Neural progenitor cell (in vitro differentiated cells): ENCODE measurements around the gene BRD7. TPM values are rescaled to one million over a fixed set of nuclear protein-coding genes. Genes with fewer than 3 reads are reported as not detected.

ENCODE experiments used
- DNase-seq: peaks from one replicate; pipeline ENCODE4 v3.0.0-alpha.2; 2016; ENCODE audit warnings: low spot score
- H2AFZ ChIP-seq: fragments of 200-600 bp; sonication (generic); replicated peaks from 2 replicates; pipeline ENCODE4 v1.6.1; 2016; ENCODE audit warnings: antibody characterized with exemption
- H3F3A ChIP-seq: fragments of 200-600 bp; sonication (generic); 2 replicates; pipeline ENCODE4 v1.6.1; 2016; ENCODE audit warnings: antibody characterized with exemption, low read depth
- H3K27ac ChIP-seq: fragments of 200-600 bp; sonication (generic); 2 replicates; pipeline ENCODE4 v1.5.1; 2016; ENCODE audit warnings: mild to moderate bottlenecking
- H3K27me3 ChIP-seq: fragments of 200-600 bp; sonication (generic); 2 replicates; pipeline ENCODE4 v1.6.1; 2016; ENCODE audit warnings: mild to moderate bottlenecking, moderate library complexity
- H3K36me3 ChIP-seq: fragments of 200-600 bp; sonication (generic); 2 replicates; pipeline ENCODE4 v1.5.1; 2016
- H3K4me1 ChIP-seq: fragments of 200-600 bp; sonication (generic); 2 replicates; pipeline ENCODE4 v1.6.1; 2016; ENCODE audit warnings: mixed run types
- H3K4me2 ChIP-seq: fragments of 200-600 bp; sonication (generic); 2 replicates; pipeline ENCODE4 v1.6.1; 2016
- H3K4me3 ChIP-seq: fragments of 200-600 bp; sonication (generic); 2 replicates; pipeline ENCODE4 v1.5.1; 2016
- H3K79me2 ChIP-seq: fragments of 200-600 bp; sonication (generic); 2 replicates; pipeline ENCODE4 v1.6.1; 2016; ENCODE audit warnings: low read depth
- H3K9ac ChIP-seq: fragments of 200-600 bp; sonication (generic); 2 replicates; pipeline ENCODE4 v1.6.1; 2016
- H3K9me3 ChIP-seq: fragments of 200-600 bp; sonication (generic); 2 replicates; pipeline ENCODE4 v1.5.1; 2016; ENCODE audit warnings: low read depth
- H4K20me1 ChIP-seq: fragments of 200-600 bp; sonication (generic); 2 replicates; pipeline ENCODE4 v1.6.1; 2016; ENCODE audit warnings: low read depth
- H3K27ac Mint-ChIP-seq: 3 replicates; pipeline ENCODE4 v1.8.0; 2021; ENCODE audit warnings: mixed read lengths
- H3K27me3 Mint-ChIP-seq: 2 replicates; pipeline ENCODE4 v1.8.0; 2022; ENCODE audit warnings: low read depth, mild to moderate bottlenecking, inconsistent platforms, moderate library complexity, mixed read lengths; ENCODE audit not compliant: insufficient read depth
- H3K36me3 Mint-ChIP-seq: 3 replicates; pipeline ENCODE4 v1.8.0; 2021; ENCODE audit warnings: mixed read lengths
- H3K4me1 Mint-ChIP-seq: 3 replicates; pipeline ENCODE4 v1.8.0; 2021; ENCODE audit warnings: mixed read lengths
- H3K4me3 Mint-ChIP-seq: 3 replicates; pipeline ENCODE4 v1.8.0; 2021; ENCODE audit warnings: mild to moderate bottlenecking, moderate library complexity, mixed read lengths
- H3K9me3 Mint-ChIP-seq: 3 replicates; pipeline ENCODE4 v1.8.0; 2020; ENCODE audit warnings: mixed read lengths
- CTCF ChIP-seq: fragments of 200-600 bp; sonication (generic); IDR thresholded peaks from 2 replicates; pipeline ENCODE4 v1.5.1; 2017; ENCODE audit warnings: antibody characterized with exemption, mild to moderate bottlenecking
- EZH2 ChIP-seq: fragments of 200-600 bp; sonication (generic); IDR thresholded peaks from 2 replicates; pipeline ENCODE4 v1.6.1; 2017; ENCODE audit warnings: antibody characterized with exemption, mild to moderate bottlenecking, moderate library complexity
- EZH2phosphoT487 ChIP-seq: fragments of 200-600 bp; sonication (generic); IDR thresholded peaks from 2 replicates; pipeline ENCODE4 v1.6.1; 2017; ENCODE audit warnings: antibody characterized with exemption
- total RNA-seq: library from RNA; depleted of rRNA; stranded (reverse); fragments of >200 nt; gene quantifications from 2 replicates; pipeline ENCODE4 v1.2.3, GENCODE V29; 2015; ENCODE audit warnings: low replicate concordance

The BRD7 gene
- total RNA-seq, 1 donor from 2014 or later = 164 TPM

GRCh38 chr16:50278251-50278650, 90.5 kb downstream of the BRD7 start:
- no peaks in the 10 kb centered on the region for H3F3A ChIP-seq
- no peak overlapping the region for H3K27ac ChIP-seq
- no peaks in the 10 kb centered on the region for H4K20me1 ChIP-seq
- H3K4me2 ChIP-seq = no peak overlapping the region
- H3K79me2 ChIP-seq = no peaks in the 10 kb centered on the region
- TF ChIP-seq EZH2 (no peak), CTCF (no peak), EZH2phosphoT487 (no peak)
- no peak overlapping the region for H3K9ac ChIP-seq
- H3K27me3 ChIP-seq = no peaks in the 10 kb centered on the region
- H3K9me3 Mint-ChIP-seq = peaks cover 2% of the 10 kb centered on the region
- H3K4me1 ChIP-seq = no peaks in the 10 kb centered on the region
- no peak overlapping the region for H3K4me3 Mint-ChIP-seq
- H3K9me3 ChIP-seq = no peaks in the 10 kb centered on the region
- no peaks in the 10 kb centered on the region for H3K4me1 Mint-ChIP-seq
- H3K27me3 Mint-ChIP-seq = peaks cover 2% of the 10 kb centered on the region
- H3K36me3 ChIP-seq = no peaks in the 10 kb centered on the region
- no peak overlapping the region for H3K27ac Mint-ChIP-seq
- no peak overlapping the region for H2AFZ ChIP-seq
- no peak for DNase-seq
- H3K4me3 ChIP-seq = no peak overlapping the region
- no peaks in the 10 kb centered on the region for H3K36me3 Mint-ChIP-seq

- Histone ChIP-seq H3F3A (no peaks in the 10 kb centered on the region), H3K9ac (no peak overlapping the region), H3K9me3 (no peaks in the 10 kb centered on the region), H2AFZ (no peak overlapping the region), H4K20me1 (no peaks in the 10 kb centered on the region), H3K4me2 (no peak overlapping the region), H3K79me2 (no peaks in the 10 kb centered on the region), H3K4me3 (no peak overlapping the region), H3K27ac (no peak overlapping the region), H3K4me1 (no peaks in the 10 kb centered on the region), H3K27me3 (no peaks in the 10 kb centered on the region), H3K36me3 (no peaks in the 10 kb centered on the region)
- no peak for TF ChIP-seq EZH2
- no peak for TF ChIP-seq CTCF
- TF ChIP-seq EZH2phosphoT487 = no peak
- Mint-ChIP-seq H3K27me3 (peaks cover 3% of the 10 kb centered on the region), H3K36me3 (no peaks in the 10 kb centered on the region), H3K4me1 (no peaks in the 10 kb centered on the region), H3K4me3 (no peak overlapping the region), H3K27ac (no peak overlapping the region), H3K9me3 (peaks cover 2% of the 10 kb centered on the region)
- no peak for DNase-seq
These were observed 91.8 kb downstream of the BRD7 start for GRCh38 chr16:50276801-50277555.

GRCh38 chr16:50276326-50276640, 92.5 kb downstream of the BRD7 start:
- Histone ChIP-seq H3K27me3 (no peaks in the 10 kb centered on the region), H3K36me3 (no peaks in the 10 kb centered on the region), H3F3A (no peaks in the 10 kb centered on the region), H3K79me2 (no peaks in the 10 kb centered on the region), H3K9me3 (no peaks in the 10 kb centered on the region), H3K4me2 (no peak overlapping the region), H3K9ac (no peak overlapping the region), H2AFZ (no peak overlapping the region), H4K20me1 (no peaks in the 10 kb centered on the region), H3K4me1 (no peaks in the 10 kb centered on the region), H3K4me3 (no peak overlapping the region), H3K27ac (no peak overlapping the region)
- Mint-ChIP-seq H3K36me3 (no peaks in the 10 kb centered on the region), H3K4me1 (no peaks in the 10 kb centered on the region), H3K27me3 (peaks cover 4% of the 10 kb centered on the region), H3K27ac (no peak overlapping the region), H3K9me3 (peaks cover 2% of the 10 kb centered on the region), H3K4me3 (no peak overlapping the region)
- TF ChIP-seq EZH2 = no peak
- no peak for TF ChIP-seq CTCF
- TF ChIP-seq EZH2phosphoT487 = no peak
- DNase-seq = no peak
